ENCODE data around the gene ANXA4.

GRCh38 chr2:69701100-69701945 lies 40.6 kb upstream of the ANXA4 start:
- TF ChIP-seq EZH2phosphoT487 (IDR thresholded peaks at IDR 0.05; ENCODE audit: insufficient read depth, low read depth) (no peak), EZH2 (IDR thresholded peaks at IDR 0.05; ENCODE audit: insufficient read depth, poor library complexity, severe bottlenecking) (no peak)

Measured in GM23248 (cell line).